ENCODE data around the gene HASPIN.

Gene HASPIN

DNA sequence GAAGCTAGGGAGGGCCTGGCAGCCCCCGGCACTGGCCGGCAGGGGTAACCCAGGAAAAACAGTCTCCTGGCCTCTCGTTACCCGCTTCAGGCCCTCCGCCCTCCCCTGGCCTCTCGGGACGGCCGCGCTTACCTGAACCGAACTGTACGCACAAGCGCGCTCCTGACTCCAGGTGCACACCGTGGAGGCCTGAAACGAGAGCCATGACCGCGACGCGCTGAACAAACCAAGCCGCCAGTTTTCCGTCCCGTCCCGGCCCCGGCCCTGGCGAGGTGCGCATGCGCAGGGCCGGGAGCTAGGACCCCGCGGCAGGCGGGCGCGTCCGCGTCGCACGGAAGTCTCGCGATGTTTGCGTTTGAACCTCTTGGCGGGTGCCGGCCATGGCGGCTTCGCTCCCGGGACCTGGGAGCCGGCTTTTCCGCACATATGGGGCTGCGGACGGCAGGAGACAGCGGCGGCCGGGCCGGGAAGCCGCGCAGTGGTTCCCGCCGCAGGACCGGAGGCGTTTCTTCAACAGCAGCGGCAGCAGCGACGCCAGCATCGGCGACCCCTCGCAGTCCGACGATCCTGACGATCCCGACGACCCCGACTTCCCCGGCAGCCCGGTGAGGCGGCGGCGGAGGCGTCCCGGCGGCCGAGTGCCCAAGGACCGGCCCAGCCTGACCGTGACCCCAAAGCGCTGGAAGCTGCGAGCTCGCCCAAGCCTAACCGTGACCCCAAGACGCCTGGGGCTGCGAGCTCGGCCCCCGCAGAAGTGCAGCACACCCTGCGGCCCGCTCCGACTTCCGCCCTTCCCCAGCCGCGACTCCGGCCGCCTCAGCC is at the start of gene HASPIN:
Gene HASPIN, plus strand, starts transcription at position 348 of the 822 bp plus-strand sequence. Its CDS starts 33 bp downstream, at position 381.
- DNase-seq: peak; percentile 88

DNA sequence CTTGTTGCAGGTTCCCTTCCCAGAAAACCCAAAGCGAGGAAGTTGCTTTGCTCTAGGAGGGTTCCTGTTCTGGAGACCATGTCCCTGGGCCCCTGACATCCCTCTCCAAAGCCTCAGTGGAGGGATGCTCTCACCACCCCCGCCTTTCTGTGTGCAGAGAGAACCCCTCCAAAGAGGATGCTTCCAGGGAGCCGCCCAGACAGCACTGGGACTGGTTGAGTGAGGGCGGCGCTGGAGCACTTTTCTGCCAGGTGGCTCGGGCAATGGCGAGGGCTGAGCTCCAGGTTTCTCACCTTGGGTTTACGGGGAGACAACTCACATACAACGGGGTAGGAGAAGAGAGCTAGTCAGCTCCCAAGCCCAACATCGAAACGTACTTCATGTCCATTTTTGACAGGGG is 47.8 kb upstream of the HASPIN start:
- DNase-seq: no peak

DNA sequence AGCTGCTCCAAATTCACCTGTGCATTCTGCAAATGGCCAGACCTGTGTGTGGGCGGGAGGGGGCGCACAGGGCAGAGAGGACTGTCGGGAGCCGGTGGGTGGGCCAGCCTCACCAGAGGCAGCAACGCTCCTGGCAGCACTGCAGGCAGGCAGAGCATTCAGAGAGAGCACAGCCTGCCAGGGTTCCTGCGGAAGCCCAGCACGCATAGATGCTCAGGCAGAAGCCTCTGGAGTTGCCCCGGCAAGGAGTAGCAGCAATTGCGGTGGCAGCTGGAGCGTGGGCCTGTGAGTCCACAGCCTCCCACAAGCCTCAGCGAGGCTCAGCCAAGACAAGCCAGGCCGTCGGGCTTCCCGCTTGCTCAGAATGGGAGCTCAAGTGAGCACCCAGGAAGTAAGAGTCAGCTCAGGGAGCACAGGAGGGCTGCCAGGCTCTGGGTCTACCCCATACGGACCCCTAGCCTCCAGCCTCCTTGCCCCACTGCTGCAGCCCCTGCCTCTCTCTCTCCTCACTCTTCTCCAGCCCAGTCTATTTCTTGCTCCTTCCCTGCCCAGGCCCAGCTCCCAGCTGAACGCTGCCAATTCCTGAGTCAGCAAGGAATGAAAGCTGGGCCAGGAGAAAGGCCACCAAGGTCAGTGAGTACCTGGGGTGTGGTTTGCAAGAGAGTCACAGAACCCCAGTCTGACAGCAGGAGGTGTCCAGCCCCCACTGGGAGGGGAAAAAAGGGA is 45.4 kb upstream of the HASPIN start:
- DNase-seq: no peak

DNA sequence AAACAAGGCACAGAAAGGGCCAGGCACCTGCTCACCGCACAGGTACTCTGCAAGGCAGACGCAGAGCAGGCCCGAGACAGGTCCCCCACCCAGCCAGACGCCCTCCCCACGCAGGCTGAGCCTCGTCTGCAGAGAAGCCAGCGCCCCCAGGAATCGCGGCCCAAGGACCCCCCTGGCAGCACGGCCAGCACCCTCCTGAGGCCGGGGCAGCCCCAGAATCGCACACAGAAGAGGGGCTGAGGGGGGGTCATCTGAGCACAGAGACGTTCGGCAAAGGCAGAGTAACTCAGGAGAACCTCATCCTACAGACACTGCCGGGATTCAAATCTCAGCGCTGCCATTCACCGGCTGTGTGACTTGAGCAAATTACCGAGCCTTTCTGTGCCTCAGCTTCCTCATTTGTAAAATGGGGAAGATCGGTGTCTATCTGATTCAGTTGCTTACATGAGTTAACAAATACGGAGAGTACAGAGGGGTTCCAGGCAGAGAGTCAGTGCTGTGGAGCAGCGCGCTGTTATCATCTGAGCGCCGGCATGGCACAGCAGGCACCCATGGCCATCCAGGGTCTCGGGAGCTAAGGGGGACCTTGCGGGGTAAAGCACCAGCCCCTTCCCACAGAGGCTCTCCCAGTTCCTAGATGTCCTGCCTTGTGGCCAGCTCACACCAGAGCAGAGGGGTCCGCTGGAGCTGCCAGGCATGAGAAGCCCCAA is 44.7 kb upstream of the HASPIN start:
- DNase-seq: no peak

DNA sequence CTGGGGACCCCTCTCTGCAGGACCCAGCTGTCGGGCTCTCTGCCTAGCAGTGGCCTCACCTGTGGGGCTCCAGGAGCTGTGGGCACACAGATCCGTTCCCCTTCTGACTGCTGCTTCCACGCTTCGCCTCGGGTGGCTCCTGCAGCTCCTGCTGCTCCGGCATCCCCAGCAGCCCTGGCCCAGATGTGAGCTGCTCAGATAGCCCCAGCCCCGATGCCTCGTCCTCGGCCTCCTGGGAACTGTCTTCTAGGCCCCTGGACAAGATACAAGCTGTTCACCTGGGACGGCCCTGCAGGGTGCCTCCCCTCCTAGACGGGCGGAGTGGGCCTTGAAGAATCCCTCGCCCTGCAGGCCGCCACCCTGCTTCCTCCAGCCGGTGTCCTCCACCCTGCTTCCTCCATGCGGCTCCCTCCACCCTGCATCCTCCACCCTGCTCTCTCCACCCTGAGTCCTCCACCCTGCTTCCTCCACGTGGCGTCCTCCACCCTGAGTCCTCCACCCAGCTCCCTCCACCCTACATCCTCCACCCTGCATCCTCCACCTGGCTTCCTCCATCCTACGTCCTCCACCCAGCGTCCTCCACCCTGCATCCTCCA is 44.1 kb upstream of the HASPIN start:
- no peak for DNase-seq

DNA sequence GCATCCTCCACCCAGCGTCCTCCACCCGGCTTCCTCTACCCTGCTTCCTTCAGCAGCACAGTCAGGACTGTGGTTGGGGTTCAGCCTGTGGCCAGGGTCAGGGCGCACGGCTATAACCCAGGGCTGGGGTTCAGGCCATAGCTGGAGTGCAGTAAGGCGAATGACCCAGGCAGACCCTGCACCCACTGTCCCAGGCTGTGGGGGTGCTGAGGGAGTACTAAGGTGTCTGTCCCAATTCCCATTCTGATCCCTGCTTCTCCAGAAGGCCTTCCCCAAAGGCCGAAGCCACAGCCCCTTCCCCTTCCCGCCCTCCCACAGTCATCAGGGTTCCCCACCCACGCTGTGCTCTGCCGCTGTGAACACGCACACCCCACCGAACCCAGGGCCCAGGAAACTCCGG is 42.6 kb upstream of the HASPIN start:
- no peak for DNase-seq

DNA sequence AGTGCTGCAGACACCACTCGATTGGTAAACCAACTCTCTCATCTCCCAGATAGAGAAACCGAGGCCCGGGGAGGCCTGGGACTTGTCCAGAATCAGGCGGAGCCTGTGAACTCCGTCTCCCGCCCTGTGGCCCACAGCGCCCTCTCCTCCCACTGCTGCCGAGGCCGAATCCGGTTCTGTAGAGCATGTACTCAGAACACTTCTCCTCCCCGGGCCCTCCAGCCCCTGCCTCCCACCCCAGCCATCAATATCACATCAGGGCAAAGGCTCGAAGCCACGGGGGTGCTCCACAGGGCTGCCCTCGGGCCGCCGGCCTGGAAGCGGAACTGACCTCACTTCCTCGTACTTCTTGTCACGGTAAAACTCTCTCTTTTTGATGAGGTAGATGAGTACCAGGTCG is 42.1 kb upstream of the HASPIN start:
- no peak for DNase-seq

DNA sequence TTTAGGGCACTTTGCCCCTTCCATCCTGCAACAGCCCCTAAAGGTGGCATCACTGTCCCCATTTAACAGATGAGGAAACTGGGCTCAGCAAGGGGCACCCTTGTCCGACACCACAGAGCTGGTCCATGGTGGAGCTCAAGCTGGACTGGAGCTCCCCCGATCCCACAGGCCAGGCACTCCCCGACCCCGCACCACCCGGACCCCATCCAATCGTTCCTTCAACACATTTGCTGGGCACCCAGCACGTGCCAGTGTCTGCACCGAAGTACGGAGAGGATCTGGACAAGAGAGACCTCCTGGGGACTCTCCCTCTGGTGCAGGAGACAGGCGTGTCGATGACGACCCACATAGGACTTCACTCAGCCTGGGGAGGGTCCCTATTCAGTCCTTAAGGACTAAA is 41.7 kb upstream of the HASPIN start:
- DNase-seq: no peak

DNA sequence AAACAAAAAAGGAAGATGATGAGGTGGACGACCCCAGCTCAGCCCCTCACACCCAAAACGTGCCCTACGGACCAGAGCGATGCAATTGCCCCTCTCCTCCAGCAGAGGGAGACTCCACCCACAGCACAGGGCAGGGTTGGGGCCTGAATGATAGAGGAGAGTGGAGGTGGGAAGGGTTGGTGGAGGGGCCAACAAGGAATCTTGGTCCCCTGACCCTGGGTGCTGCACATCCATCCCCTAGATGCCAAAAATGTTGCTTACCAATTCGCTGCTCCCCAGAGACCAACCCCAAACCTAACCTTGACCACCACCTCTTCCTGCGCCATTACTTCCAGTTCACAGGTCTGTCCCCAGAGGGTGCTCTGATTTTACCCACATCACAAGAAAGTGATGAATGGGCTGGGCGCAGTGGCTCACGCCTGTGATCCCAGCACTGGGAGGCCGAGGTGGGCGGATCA is 40.6 kb upstream of the HASPIN start:
- DNase-seq: peak; percentile 79

DNA sequence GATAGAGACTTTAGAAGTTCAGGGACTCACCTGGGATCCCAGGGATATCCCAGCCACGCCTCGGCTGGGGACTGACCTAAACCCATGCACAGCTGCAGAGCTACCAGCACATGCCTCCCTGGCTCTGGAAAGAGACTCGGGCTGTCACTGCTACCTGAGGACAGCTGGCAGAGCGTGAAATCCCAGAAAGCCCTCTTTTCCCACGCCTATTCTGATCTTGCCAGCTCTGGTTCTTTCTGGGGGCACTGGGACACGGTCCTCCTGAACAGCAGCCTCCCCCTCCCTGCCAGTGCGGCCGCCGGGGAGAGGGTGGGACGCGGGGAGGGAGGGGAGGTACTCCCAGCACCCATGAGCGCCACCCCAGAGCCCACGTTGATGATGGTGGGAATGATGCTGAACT is 38.5 kb upstream of the HASPIN start:
- no peak for DNase-seq

DNA sequence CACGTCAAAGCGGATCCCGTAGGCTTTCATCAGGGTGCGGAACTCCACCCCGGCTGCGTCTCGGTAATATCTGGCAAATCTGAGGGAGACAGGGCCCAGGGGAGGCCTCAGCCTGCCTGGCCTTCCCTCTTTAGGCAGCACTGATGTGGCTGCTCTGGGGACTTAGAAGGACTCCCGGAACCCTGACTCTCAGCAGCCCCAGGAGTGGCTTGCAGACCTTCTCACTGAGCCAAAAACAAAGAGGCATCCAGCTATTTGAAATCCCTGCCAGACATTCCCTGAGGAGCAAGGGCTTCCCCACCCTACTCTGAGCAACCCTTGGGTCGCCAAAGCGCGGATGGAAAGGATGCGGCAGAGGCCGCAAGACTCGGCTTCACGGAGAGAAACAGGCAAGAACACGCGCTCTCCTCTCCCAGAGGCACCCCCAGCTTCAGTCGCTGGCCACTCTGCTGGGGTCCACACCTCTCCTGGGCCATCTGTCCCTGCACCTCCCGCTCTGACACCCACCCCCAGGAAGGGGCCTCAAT is 35.6 kb upstream of the HASPIN start:
- DNase-seq: no peak

DNA sequence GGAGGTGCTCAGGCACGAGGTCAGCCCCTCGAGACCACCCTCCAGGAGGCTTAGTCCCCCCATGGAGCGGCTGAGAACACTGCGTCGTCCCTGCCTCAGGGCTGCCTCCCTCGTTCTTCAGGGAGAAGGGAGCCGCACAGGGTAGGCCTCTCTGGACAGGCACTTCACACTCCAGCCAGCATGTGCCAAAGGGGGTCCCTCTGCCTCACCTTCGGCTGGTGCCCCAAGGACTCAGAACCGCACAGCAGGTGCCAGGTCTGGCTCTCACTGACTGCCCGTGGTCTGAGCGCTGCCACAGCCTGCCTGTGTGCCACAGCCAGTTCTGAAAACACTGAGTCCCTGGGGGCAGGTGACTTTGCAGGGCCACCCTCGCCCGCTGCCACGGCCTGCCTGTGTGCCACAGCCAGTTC is 34.8 kb upstream of the HASPIN start:
- DNase-seq: no peak

DNA sequence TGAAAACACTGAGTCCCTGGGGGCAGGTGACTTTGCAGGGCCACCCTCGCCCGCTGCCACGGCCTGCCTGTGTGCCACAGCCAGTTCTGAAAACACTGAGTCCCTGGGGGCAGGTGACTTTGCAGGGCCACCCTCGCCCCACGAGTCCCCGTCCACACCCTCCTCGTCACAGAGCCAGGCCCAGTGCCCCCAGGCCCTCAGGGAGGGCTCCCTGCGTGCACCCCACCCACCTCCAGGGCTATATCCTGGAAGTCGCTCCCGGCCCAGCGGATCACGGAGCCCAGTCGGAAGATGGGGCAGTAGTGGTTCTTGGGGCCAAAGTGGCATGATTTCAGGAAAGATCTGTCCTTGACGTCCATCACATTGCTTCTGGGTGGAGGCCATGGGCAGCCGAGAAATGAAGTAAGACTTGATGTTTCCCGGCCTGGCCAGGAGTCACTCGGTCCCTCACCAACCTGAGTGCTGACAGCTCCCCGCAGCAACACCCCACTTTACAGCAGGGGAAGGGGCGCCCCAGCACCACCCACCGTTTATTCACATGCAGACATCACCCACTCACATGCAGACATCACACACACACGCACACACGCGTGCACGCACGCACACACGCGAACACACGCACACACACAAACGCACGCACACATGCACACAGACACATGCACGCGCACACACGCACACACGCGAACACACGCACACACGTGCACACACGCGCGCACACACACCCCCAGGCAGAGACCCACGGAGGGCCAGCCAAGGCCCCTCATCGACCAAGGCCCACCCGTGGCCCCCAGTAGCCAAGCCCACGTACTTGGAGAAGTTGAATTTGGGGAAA is 34.2 kb upstream of the HASPIN start:
- DNase-seq: no peak

DNA sequence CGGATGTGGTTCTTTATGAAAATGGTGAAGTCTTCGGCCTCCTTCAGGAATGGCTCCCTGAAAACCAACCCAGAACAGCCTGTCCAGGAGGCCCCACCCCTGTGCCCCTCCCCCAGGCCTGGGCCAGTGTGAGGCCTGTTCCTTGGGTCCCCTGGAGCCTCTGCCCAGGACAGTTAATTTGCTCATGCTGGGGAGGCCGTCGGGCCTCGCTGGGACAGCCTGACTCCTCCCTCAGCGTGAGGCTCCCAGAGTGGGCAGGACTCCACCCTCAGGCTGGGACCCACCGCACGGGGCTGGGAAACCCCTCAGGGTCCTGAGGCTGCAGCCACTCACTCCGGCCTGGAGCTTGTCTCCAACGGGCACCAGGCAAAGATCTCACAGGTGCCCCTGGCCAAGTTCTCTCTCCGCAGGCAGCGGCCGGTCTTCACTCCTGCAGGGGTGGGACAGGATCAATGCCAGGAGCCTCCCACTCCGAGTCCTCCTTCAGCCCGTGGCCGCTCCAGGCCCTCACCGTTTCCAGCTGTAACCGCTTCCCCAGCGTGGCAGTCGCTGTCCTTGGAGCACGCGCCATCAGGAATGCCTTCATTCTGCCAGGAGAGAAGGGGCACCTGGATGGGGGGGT is 33.5 kb upstream of the HASPIN start:
- DNase-seq: no peak

DNA sequence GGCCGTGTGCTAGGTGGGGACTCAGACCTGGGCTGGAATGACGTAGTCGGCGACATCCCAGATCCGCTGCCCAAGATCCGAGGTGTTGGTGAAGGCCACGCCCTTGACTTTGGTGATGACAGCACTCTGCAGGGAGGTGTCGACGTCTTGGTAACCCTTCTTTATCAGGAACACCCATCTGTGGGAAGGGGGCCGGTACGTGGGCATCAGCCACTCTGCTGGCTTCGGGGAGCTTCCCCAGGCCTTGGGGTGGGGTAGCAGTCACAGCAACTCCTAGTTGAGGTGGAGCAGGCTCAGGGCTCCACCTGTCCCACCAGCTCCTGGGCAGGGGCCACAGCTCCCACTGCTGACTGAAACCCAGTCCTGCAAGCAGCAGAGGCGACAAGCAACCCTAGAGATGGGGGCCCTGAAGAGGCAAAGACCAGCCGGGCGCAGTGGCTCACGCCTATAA is 32.1 kb upstream of the HASPIN start:
- no peak for DNase-seq

DNA sequence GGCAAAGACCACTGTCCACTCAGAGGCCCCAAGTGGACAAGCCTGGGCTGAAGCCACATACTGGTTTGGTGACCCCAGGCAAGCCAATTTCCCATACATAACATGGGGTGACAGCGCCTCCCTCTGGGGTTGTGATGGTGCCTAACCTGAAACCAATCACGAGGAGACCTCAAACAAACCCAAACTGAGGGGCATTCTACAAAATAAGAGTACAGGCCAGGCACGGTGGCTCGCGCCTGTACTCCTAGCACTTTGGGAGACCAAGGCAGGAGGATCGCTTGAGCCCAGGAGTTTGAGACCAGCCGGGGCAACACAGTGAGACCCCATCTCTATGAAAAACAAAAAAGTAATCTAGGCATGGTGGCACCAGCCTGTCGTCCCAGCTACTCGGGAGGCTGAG is 31.4 kb upstream of the HASPIN start:
- no peak for DNase-seq

DNA sequence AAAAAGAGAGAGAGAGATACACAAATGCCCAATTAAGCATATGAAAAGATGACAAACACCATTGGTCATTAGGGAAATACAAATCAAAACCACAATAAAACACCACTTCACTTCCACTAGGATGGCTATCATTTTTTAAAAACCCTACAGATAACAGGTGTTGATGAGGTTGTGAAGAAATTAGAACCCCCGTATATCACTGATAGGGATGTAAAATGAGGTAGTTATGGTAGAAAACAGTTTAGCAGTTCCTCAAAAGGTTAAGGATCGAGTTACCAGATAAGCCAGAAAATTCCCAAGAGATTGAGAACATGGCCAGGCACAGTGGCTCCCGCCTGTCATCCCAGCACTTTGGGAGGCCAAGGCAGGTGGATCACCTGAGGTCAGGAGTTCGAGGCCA is 30.6 kb upstream of the HASPIN start:
- DNase-seq: no peak

DNA sequence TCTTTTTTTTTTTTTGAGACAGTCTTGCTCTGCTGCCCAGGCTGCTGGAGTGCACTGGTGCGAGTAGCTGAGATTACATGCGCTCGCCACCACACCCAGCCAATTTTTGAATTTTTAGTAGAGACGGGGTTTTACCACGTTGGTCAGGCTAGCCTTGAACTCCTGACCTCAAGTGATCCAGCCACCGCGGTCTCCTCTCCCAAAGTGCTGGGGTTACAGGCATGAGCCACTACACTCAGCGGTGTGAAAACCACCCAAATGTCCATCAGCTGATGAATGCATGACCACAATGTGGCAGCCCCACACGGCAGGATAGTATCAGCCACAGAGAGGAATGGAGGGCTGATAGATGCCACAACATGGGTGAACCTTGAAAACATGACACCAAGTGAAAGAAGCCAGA is 29.9 kb upstream of the HASPIN start:
- DNase-seq: no peak

DNA sequence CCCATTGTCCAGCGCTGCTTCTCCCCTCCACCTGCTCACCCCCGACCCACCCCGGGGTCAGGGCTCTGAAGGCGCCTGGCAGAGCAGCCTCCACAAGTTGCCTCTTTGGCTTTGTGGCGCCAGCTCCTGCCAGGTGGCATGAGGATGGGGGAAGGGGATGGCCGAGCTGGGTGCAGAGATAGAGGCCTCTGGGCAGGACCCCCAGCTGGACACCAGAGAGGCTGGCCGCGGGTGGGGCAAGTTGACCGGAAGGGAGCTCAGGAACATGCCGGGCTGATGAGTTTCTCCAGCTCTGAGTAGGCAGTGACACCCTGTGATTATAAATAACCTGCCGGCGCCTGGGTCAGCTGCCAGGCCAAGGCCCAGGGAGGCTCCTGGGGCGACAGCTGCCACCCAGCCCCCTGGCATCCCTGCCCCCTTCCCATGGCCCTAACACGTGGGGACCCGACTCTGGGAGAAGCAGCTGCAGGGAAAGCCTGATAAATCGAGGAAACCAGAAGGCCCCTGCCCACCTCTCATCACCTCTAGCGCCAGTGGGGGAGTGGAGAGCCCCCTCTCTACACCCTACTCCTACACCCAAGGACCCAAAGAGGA is 28.5 kb upstream of the HASPIN start:
- DNase-seq: no peak

DNA sequence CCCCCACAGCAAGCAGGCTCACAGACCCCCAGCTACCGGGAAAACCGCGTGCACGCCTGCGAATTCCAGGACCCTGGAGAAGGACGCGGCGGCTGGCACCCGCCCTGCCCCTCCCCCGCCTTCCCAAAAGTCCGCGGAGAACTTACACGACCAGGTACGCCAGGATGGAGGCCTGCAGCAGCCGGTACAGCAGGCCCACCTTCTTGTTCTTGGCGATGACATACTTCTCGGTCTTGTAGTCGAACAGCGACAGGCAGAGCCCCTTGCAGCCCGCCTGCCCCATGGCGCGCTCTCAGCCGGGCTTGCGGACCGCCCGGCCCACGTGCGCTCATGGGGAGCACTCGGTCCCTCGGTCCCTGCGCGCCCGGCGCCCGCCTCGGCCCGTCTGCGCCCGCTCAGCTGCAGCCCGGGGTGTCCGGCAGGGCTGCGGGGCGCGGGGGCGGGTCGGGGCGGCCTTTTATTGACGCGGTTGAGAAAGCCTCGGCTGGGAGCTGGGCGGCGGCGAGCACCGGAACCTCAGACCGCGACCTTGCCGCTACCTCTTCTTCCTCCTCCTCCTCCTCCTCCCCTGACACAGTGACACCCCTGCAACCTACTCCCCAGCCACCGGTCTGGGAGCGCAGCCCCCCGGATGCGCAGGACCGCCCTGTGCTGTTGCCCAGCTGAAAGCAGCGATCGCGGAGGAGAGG is 27.8 kb upstream of the HASPIN start, which contains the start of gene P2RX5:
Gene P2RX5, minus strand, starts transcription at position 433 of the 689 bp plus-strand sequence. Its CDS starts 150 bp downstream, at position 283.
- no peak for DNase-seq

Data from 8988T (cell line).